GM19455 (cell line): Measurements from ENCODE around the gene CAB39.
"Not testable (repeated sequence)": the region's sequence is repeated elsewhere in the genome, so short reads cannot be mapped to it uniquely, and the experiment has no call there.

ENCODE experiments used
- ATAC-seq: cut with Tn5 transposase; IDR thresholded peaks from one replicate; pipeline ENCODE4 v1.9.1; 2021; ENCODE audit not compliant: unreplicated experiment

Gene CAB39

DNA sequence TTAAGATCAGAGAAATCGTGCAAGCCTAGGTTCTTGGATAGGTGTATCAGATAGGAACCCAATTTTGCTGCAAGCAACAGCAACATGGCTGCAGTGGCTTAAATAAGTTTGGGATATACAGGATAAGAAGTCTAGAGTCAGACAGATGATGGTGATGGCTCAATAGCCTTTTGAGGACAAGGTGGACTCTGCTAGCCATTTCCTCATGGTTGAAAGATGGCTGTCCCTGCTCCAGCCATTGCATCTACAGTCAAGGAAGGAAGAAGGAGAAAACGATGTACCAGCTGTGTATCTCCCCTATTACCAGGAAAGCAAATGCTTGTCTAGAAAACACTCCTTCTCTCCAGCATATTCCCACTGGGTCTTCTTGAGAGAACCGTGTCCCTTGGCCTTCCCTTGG lies 30.1 kb upstream of the CAB39 start:
- ATAC-seq: no peak

DNA sequence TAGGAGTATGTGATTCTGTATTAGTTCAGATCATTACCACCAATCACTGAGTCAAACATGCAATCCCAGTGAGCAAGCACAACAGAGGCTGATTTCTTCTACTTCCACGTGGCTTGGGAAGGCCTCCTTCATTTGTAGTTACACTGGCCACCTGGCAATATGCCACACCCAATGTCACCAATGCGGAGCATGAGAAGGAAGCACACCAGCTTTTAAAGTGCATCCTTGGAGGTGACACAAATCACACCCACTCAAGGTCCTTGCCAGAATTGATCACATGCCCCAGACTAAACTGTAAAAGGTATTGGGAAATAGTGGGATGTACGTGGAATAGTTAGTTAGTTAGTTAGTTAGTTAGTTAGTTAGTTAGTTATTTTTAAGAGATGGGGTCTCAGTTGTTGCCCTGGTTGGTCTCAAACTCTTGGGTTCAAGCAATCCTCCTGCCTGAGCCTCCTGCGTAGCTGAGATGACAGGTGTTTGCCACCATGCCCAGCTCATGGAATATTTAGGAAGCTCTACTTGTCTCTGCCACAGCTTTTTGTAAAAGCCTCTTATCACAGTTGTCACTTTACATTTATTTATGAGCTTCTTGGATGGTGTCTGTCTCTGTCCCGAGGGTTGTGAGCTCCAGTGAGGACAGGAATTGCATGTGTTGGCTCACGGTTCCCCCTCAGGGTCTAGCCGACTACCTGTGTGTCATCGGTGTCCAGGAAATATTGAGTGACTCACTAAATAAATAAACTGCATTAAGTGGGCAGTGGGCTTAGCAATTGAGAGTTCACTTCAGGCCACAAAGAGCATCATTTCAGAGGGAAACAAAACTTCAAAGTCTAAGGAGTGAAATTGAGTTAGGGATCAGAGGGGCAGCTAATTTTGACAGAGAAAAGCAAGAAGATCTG lies 28.1 kb upstream of the CAB39 start:
- ATAC-seq: no peak

DNA sequence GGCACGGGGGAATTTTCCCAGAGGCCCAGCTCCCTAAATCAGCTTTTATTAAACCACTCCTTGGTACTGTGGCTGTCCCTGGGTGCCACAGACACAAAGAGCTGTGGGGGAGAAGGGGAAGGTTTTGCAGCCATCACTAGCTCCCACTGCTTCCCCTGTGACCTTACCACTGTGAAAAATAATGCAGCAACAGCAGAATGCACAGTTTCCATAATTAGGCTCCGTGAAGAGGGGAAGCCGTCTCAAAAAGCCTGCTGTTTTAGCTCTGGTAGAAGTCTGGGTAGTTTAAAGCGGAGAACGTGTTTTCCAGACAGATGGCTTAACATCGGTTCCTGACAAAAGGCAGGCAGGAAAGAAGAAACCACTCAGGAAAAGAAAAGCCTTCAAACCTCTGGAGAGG lies 27.5 kb upstream of the CAB39 start:
- no peak for ATAC-seq

DNA sequence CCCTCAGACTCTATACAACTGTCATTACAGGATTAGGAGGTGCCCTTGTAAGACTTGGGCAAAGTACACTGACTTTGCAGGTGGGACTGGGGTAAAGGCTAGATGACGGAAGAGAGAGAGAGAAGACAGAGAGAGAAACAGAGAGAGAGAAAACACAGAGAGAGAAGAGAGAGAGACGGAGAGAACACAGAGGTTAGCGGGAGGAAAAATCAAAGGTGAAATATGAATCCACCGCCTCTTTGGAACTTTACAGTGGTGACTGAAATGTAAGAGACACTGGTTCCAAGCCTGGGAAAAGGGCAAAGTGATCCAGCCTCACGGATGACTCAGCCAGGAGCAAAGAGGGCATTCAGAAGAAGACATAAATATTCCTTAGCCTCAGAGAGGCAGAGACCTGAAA lies 25.1 kb upstream of the CAB39 start:
- ATAC-seq: no peak

DNA sequence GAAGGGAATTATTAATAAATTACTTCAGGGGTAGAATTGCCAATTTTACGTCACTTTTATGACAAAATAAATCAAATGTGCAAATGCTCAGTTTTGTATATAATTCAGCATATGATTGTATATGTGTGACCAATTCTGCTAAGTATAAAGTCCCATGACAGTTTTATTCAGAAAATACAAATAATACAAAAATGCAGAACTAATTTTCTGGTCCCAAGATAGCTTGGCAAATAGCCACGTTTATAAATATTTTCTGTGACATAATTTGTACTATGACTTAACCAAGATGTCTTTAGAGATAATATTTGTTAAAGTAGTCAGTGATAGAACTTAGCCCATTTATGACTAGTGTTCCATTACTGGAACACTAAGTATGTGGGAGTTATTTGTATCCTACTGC lies 24.2 kb upstream of the CAB39 start:
- no peak for ATAC-seq

DNA sequence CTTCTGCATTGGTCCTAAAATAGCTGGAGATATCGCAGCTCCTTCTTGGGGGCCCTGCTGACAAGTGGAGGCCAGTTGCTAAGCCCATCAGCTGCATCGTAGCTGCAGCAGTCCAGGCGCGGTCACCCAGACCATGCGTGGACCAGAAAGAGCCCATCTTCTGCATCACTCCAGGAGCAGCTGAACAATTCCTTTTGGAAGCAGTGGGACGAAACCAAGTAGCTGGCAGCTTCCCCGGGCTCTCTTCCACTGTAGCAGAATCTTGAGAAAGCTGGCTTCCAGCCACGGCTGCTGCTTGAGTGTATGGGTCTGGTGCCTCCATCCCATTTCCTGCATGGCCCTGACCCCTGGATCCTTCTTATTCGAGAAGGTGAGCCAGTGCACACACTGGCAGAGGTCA lies 22.2 kb upstream of the CAB39 start:
- ATAC-seq: no peak

DNA sequence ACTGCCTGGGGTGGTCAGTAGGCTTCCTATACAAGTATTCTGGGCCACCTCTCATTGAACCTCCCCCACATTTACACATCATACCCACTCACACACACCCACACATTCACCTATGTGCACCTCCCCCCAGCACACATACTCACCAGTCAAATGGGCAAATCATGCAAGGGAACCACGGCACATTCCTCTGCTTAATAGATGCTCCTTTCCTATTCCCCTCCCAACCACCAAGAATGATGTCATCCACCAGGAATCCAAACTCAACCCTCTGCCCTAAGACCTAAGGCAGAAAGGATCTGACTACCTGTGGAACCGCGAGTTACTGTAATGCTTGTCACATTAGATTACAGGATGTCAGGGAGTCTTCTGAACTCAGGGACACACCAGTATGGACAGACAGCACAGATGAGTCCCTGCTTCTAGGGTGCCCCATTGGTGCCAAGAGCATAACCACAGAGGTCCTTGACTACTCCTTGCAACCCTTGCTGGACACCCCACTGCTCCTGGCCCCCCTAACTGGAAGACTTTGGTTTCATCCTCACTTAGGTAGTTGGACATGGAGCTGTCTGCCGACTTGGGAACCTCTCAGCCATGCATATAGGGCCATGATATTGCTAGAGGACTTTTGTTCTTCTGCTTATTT lies 21.5 kb upstream of the CAB39 start:
- ATAC-seq: no peak

DNA sequence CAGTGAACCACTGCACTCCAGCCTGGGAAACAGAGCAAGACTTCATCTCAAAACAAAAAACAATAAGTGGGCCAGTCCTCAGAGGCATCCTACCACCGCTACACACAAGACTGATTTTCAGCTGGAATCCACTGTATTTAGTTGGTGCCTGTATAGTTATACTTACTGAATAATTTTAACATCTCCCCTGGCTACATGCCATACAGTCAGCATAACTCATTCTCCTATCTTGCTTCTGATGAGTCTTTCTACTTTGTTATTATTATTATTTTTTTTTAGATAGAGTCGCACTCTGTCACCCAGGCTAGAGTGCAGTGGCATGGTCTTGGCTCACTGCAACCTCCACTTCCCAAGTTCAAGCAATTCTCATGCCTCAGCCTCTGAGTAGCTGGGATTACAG lies 19.9 kb upstream of the CAB39 start:
- ATAC-seq: no peak

DNA sequence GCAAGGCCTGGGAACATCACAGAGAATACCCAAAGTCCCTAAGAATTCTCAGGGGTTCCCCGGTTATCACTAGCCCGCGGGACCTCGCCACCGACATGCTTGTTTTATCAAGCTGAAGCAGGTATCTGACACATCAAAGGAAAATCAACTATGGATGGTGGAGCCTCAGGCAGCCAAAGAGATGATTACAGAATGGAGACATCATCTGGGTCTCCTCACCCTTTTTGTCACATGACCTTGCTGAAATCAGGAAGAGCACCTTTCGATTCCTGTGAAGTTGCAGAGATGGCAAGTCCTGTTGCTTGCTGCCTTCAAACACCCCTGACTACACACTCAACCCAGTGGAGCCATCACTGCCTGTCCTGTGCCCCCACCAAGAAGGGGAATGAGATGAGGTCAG lies 19.2 kb upstream of the CAB39 start:
- no peak for ATAC-seq

DNA sequence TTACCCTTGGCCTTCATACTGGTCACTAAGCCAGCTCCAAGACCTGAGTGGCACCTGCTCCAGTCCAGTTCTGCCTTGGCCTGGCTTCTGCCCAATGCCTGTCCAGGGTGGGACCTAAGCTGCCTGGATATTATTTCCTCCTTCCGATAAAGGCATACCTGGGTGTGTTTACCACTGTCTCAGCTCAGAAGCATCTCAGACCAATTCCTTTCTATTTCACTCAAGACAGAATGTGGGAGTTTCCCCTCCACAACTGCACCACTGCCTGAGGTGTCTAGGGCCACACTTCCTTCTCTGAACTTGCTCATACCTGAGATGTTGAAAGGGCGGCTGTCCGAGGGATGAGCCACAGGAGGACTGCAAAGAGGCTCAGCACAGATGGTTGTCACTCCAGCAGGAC lies 18.4 kb upstream of the CAB39 start:
- ATAC-seq: no peak

DNA sequence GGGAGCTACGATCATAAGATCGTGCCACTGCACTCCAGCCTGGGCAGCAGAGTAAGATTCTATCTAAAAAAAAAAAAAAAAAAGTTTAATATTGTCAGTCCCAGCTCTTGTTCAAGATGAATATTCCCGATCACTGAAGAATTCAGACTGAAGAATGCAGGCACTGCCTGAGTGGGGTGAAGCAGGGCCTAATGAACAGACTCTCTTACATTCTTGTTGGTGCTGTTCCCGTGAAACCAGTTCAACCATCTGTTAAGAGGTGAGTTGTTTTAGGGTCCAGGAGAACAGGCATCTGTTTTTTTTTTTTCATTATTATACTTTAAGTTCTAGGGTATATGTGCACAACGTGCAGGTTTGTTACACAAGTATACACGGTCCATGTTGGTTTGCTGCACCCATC lies 17.1 kb upstream of the CAB39 start:
- ATAC-seq: no peak

DNA sequence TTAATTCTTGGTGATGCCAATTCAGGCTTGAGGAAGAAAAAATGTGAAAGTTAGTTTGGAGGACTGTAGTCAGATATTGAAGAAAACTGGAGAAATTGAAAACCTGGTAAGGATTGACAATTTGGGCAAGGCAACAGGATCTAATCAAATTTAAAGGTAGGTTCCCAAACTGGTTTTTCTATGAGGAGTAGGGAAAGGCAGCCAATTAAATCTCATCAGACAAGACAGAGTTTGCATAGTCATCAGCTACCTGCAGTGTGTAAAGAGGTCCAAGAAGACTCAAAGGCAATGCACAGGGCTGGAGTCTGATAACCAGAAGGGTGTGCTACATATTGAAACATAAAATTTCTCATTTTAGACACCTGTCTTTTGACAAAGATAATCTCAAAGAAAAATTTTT lies 16.0 kb upstream of the CAB39 start:
- ATAC-seq: no peak

DNA sequence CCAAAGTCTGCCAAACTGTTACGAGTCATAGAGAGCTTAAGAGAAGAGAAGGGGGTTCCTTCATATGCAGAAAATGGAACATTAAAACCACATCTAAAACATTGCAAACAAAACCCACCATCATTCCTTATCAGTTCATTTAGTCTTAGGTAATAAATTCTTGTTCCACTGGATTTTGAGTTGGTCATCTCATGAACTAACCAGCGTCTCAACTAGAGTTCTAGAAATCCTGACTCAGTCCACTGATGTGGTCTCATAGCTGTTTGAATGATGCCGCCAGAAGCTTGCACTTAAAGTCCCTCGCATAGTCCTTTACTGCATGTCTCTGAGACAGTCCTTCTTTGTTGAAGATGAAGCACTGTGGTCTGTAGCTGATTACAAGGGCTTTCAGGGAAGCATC lies 15.0 kb upstream of the CAB39 start:
- no peak for ATAC-seq

DNA sequence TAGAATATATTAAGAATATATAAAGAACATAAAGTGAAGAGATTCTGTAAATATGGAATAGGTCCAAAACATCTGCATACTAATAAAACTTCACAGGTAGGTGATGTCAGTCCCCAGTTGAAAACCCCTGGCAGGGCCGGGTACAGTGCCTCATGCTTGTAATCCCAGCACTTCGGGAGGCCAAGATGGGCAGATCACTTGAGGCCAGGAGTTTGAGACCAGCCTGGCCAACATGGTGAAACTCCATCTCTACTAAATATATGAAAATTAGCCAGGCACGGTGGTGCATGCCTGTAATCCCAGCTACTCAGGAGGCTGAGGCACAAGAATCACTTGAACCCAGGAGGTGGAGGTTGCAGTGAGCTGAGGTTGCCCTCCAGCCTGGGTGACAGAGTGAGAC lies 13.9 kb upstream of the CAB39 start:
- ATAC-seq: not testable (repeated sequence)

DNA sequence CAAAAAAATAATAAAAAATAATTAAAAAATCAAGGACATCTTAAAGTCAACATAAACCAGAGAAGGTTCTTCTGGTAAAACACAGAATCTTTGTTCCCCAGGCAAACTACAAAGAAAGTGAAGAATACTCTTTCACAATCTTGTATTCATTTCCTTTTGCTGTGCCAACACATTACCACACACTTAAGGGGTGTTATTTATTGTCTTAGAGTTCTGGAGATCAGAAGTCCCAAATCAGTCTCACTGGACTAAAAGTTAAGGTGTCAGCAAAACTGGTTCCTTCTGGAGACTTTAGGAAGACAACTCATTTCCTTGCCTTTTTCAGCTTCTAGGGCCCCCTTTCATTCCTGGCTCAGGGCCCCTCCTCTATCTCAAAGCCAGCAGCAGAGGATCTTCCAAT lies 12.2 kb upstream of the CAB39 start:
- ATAC-seq: no peak

DNA sequence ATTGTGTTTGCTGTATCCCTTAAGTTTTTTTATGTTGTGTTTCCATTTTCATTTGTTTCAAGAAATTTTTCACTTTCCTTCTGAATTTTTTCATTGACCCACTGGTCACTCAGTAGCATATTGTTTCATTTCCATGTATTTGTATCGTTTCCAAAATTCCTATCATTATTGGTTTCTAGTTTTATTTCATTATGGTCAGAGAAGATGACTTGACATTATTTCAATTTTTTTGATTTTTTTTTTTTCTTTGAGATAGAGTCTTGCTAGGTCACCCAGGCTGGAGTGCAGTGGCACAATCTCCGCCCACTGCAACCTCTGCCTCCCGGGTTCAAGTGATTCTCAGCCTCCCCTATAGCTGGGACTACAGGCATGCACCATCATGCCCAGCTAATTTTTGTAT lies 11.3 kb upstream of the CAB39 start:
- ATAC-seq: no peak

DNA sequence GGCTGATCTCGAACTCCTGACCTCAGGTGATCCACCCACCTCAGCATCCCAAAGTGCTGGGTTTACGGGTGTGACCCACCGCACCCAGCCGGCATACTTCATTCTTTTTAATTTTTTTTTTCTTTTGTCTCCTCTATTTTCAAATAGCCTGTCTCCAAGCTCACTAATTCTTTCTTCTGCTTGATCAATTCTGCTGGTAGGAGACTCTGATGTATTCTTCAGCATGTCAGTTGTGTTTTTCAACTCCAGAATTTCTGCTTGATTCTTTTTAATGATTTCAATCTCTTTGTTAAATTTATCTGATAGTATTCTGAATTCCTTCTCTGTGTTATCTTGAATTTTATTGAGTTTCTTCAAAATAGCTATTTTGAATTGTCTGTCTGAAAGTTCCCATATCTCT lies 10.2 kb upstream of the CAB39 start:
- not testable (repeated sequence) for ATAC-seq

DNA sequence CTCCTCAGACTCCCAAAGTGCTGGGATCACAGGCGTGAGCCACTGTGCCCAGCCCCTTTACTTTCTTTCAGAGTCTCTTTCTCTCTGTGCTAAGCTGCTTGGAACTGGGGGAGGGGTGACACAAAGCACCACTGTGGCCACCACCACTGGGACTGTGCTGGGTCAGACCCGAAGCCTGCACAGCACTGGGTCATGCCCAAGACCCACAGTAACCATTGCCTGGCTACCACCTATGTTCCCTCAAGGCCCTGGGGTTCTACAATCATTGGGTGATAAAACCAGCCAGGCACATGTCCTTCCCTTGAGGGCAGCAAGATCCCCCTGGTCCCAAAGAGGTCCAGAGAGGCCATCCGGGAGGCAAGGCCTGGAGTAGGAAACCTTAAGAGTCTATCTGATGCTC lies 9.1 kb upstream of the CAB39 start:
- no peak for ATAC-seq

DNA sequence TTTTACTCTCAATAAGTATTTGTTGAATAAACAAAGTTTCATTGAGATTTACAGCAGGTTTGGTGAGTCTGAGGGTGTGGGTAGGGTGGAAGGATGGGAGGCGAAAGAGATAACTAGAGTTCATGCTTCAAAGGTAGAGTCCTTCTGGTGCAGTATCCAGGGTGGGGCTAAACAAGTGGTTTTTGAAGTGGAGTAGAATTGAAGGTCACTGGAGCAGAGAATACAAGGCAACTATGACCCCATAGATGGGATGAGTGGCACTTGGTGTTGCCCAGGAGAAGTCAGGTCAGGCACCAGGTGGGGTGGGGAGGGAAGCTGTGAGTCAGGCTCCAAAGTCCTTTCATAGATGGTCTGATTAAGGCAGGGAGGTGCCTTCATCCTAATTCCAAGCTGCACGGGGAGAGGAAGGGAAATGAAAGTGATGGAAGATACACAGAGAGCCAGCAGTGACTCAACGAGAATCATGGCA lies 6.6 kb upstream of the CAB39 start:
- ATAC-seq: no peak

DNA sequence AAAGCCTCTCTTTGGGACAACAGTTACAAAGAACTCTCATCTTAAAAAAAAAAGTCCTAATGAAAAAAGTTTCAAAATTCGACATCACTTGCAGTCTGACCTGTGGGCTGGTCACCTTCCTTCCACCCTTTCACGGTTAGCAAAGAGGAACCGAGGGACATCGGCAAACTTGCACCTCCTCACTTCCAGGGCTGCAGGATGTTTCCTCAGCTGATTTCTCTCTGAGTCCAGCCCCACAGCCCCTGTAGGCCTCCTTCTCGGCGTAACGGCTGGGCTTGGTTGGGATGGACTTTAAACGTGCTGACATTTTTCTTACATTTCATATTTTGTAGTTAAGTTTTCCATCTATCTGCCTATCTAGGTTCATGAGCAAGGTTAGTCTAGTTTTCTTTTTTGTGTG lies 5.7 kb upstream of the CAB39 start:
- ATAC-seq: no peak

DNA sequence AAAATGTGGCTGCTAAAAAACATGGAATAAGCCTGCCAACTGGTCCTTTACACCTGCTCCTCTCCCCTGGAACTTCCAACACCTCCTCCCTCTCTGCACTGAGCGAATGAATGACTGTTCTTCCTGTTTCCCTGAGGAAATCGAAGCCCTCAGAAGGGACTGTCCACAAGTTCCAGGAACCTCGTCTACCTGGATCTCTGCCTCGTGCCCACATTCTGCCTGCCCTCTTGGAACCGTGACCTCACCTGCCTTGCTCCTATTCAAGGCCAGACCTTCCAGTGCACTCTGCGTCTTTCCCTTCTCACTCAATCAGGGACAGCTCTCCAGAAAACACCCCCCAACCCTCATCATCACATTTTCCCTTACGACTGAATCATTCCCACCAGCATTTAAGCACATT lies 4.4 kb upstream of the CAB39 start:
- no peak for ATAC-seq

DNA sequence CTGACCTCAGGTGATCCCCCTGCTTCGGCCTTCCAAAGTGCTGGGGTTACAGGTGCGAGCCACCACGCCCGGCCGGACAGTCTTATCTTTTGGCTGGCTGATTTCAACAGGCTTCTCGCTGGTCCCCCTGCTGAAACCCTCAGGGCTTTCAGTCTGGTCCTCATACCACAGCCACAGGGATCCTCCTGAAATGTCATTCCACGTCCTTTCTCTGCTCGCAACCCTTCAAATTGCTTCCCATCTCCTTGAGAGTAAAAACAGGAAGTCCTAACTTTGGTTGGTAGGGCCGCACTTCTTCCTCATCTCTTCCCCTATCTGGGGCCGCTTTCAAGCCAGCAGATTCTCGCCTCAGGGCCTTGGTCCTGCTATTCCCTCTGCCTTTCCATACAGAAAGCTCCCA lies 1.4 kb upstream of the CAB39 start:
- no peak for ATAC-seq
